Mammary epithelial cell (primary cell): ENCODE data around the gene ESRRA.

ENCODE experiments used
- CTCF ChIP-seq, 2 donors: IDR thresholded peaks in 1 of 2; conservative IDR thresholded peaks in 1 of 2; 2 replicates each; pipeline ENCODE4 v1.5.1; 2011 to 2012; ENCODE audit warnings: inconsistent platforms in 2 of 2, low read length in 2 of 2, mild to moderate bottlenecking in 2 of 2, control low read depth in 1 of 2, low read depth in 1 of 2; ENCODE audit not compliant: insufficient read depth in 1 of 2; ENCODE audit errors: extremely low read depth in 1 of 2
- EZH2 ChIP-seq: IDR thresholded peaks from 2 replicates; pipeline ENCODE4 v1.6.1; 2012; ENCODE audit warnings: low read length, inconsistent platforms, borderline replicate concordance

- TF ChIP-seq CTCF (conservative IDR thresholded peaks at IDR 0.05 in 1 of 2, IDR thresholded peaks at IDR 0.05 in 1 of 2; ENCODE audit: extremely low read depth in 1 of 2, insufficient read depth in 1 of 2, low read depth in 1 of 2, low read length in 2 of 2) (no peak), EZH2 (no peak)
Measured at GRCh38 chr11:64338716-64339115, 33.4 kb downstream of the ESRRA start.
